ENCODE measurements around the gene EXD1.
A peak's percentile ranks its signal among the peaks of the same experiment; 100 is the strongest.
"Not testable (repeated sequence)": the region's sequence is repeated elsewhere in the genome, so short reads cannot be mapped to it uniquely, and the experiment has no call there.

EXD1 gene, protein sequence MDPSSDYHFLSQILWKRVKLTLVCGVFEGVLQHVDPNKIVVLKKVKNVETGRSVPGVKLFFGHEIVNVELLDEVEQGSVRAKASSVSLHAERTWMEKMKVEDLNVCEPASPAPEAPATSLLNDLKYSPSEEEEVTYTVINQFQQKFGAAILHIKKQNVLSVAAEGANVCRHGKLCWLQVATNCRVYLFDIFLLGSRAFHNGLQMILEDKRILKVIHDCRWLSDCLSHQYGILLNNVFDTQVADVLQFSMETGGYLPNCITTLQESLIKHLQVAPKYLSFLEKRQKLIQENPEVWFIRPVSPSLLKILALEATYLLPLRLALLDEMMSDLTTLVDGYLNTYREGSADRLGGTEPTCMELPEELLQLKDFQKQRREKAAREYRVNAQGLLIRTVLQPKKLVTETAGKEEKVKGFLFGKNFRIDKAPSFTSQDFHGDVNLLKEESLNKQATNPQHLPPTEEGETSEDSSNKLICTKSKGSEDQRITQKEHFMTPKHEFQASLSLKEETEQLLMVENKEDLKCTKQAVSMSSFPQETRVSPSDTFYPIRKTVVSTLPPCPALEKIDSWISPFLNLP

DNA sequence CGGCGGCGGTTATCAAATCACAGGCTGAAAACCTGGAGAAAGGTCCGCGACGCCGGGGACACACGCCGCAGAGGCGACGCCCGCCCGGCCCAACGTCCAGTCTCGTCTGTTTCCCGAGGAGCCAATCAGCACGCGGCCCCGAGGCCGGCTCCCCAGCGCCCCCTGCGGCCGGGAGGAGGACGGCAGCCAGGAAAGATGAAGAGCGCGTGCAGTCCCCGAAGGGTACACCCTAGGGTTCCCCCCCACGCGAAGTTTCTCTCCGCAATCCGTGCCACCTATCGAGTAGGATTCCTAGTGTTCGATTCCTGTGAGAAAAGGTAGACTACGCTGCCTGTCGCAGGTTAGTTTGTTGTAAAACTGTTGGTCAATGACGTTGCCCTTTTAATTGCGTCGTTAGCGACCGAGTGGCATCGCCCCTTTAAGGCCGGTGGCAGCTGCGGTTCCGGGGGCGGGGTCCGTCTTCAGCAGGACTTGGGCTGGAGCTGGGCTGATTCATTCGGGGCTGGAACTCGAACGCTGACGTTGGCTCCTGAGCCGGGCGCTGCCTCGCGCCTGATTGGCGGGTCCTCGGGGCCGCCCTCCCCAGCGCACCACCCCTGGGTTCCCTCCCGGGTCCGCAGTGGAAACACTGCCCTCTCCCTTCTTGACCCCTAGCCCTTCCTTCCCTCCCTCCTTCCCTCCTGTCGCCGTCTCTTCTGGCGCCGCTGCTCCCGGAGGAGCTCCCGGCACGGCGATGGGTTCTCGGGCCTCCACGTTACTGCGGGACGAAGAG, at the start of gene EXD1, which contains the start of gene CHP1:
EXD1 (minus strand) TSS at position 108 of the 772 bp plus-strand sequence. CDS start 4,182 bp downstream, outside the sequence.
CHP1 (plus strand) TSS at position 619 of the 772 bp plus-strand sequence; CDS start at position 734, 115 bp downstream.
- DNase-seq: peak; percentile 99

DNA sequence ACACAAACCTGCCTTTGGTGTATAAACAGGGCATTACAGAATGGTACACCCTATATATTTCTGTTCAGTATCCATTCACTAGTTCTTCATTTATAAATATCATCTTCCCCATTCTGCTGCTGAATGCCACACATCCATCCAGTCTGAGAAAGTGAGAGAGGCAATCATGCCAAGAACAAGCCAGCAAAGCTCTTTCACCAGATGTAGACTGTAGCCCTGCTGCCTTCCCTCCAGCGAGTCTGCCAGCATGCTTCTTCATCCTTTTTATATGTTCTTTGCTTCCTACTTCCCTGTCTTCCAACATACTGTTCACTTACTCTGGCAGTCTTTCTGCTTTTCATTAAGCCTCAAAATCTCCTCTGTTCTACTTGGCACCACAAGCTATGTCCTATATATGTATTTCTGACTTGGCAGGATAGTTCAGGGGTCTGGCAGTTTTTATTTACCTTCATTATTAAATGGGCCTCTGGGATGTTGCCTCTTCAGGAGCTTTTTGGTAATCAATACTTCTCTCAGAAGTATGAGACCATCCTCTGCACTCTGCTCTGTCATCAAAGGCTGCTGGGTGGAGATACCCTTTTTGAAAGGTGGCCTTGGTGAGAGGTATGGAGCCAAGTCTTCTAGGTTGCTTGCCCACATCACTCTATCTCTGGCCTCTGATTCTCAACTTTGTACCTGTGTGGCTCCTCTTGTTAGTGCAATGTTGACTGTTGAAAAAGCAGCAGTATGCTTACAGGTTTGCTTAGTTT, 49.2 kb upstream of the EXD1 start:
- no peak for DNase-seq

GRCh38 chr15:41278319-41278718, 47.8 kb upstream of the EXD1 start:
- no peak for DNase-seq

DNA sequence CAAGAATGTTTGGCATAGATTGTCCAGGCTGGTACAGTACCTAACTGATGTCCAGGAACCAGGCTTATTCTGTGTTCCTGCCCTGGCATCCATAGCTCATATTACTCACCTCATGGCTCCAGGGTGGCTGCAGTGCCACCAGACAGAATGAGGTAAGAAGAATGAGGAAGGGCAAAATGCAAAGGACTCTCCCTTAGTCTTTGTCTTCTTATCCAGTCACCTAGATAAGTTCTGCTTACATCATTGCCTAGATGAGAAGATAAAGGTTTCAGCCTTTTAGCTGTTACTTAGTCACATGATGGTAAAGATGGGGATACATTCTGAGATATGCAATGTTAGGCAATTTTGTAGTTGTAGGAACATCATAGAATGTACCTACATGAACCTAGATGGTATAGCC, 46.3 kb upstream of the EXD1 start:
- DNase-seq: no peak

DNA sequence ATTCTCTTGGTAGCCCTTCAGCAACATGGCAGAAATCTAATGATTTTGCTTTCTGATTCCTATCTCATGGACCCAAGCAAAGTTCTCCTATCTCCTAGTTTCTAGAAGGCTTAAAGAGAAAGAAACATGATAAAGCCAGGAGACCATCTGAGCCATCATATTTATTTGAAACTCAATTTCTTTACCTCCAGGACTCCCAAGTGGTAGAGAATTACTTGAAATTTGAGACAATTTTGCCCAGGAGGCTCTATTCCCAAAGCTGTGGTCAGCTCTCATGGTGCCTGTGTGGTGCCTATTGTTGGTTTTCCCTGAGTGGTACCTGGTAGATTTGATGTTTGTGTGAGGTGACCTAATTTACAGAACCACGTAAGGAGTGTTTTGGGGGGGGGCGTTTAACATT, 39.3 kb upstream of the EXD1 start:
- DNase-seq: no peak

GRCh38 chr15:41263891-41264351, 33.4 kb upstream of the EXD1 start:
- no peak for DNase-seq

DNA sequence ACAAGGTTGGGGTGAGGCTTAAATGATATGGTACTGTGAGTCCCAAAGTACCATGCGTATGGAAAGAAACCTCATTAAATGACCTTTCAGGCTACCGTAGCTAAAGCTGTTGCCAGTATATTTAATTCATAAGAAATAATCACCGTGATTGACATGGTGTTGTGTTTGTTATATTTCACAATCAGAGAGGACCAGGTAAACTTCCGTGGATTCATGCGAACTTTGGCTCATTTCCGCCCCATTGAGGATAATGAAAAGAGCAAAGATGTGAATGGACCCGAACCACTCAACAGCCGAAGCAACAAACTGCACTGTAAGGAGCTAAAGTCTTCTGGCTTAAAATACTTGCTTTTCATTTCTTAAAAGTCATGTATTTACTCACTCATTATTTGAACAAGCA, 32.0 kb upstream of the EXD1 start:
- DNase-seq: no peak

GRCh38 chr15:41260924-41261323, 30.4 kb upstream of the EXD1 start:
- DNase-seq: not testable (repeated sequence)

DNA sequence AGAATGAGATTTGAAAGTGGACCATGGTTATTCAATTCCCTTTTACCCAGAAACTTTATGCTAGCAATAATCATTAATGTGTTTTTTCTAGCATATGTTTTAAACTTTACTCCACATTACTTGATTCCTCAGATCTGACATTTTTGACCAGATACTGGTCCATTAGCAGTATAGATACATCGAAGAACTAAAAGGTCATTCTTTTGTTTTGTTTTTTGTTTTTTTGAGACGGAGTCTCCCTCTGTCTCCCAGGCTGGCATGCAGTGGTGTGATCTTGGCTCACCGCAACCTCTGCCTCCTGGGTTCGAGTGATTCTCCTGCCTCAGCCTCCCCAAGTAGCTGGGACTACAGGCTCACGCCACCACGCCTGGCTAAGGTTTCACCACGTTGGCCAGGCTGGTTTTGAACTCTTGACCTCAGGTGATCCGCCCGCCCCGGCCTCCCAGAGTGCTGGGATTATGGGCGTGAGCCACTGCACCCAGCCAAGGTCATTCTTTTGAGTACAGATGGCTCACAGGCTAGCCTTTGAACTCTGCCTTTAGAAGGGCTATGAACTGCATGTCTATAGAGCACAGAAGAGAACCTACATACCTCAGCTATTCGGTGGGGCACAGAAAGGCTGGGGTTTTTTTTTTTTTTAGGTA, 29.1 kb upstream of the EXD1 start:
- no peak for DNase-seq

DNA sequence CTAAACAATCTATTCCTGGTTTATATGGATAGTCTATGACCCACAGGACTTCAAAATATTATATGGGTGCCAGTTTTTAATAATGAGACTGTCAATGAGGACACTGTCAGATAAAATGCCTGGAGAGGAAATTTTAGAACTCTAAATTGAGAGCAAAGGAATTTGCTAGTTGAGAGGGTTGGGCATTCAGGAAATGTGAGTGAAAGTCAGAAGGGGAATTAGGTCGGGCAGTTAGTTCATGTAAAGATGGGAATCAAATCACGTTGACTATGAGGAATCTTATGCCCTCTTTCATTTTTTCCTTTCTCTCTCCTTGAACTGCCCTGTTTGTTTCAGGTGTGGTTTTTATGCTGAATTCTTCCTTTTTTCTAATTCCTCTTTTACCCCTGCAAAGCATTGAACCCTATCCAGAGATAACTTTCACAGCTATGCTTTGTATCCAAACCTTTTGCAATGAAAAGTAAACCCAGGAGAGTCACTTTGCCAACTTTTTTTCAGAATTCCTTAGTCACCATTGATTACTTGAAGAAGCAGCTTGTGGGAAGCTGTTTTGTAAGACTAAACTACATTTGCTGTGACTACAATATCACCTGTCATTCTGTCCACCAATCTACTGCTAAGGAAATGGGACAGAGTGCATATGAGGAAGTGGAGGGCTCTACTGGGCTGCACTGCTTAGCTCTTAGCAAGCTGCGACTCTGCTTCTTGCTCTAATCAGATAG, 28.4 kb upstream of the EXD1 start:
- no peak for DNase-seq

DNA sequence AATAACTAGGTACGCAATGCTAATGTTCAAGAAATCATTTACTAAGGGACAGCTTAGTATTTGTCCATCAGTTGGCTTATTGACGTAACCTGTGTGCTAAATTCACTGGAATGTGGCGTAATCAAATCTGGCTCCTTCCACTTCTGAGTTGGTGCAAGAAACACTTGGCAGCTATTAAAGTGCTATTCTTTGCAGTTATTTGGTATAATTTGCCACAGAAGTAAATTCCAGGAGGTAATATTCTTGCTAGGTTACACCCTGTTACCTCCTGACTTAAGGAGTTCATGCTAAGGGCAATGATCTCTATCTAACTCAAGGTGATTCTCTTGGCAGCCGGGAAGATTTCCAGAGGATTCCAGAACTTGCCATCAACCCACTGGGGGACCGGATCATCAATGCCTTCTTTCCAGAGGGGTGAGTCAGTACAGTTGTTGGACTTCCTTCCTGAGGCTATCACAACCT, 26.1 kb upstream of the EXD1 start:
- no peak for DNase-seq

GRCh38 chr15:41256103-41256502, 25.5 kb upstream of the EXD1 start:
- no peak for DNase-seq

DNA sequence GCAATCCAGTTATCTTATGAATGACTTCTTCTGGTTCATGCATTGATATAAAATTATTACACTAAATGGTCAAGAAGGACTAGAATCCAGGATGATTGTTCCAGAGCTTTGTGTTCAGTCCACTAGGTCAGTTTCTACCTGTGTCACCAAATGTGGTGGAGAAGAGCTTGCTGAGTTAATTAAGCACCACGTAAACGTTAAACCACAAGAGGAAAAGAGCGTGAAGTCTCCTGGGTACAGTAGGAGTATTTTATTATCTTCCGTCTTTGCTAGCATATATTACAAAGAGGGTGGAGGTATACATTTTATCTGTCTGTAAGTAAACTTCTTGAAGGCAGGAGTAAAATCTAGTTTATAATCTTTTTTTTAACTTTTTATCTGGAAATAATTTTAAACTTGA, 24.0 kb upstream of the EXD1 start:
- no peak for DNase-seq

DNA sequence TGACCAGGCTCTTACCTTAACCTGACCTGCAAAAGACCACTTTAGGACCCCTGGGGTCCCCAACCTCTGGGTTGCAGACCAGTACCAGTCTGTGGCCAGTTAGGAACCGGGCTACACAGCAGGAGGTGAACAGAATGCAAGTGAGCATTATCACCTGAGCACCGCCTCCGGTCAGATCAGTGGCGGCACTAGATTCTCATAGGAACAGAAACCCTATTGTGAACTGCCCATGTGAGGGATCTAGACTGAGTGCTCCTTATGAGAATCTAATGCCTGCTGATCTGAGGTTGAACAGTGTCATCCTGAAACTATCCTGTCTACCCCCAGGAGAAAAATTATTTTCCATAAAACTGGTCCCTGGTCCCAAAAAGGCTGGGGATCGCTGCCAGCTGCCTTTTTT, 20.9 kb upstream of the EXD1 start:
- no peak for DNase-seq

GRCh38 chr15:41250745-41251144, 20.2 kb upstream of the EXD1 start:
- not testable (repeated sequence) for DNase-seq

- DNase-seq: no peak
Observed at GRCh38 chr15:41241221-41241964, 10.8 kb upstream of the EXD1 start.

- DNase-seq: no peak
Observed at GRCh38 chr15:41238100-41238499, 7.5 kb upstream of the EXD1 start.

DNA sequence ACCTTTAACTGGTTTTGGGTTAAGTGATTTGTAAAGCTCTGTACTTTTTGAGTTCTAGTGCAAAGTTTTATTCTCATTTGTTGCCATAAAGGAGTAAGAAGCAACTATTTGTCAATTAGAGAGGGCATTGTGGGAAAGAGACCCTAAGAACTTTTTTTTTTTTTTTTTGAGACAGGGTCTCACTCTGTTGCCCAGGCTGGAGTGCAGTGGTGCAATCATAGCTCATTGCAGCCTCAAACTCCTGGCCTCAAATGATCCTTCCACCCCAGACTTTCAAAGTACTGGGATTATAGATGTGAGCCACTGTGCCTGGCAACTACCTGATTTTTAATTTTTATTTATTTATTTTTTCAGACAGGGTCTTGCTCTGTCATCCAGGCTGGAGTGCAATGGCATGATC, 5.4 kb upstream of the EXD1 start:
- no peak for DNase-seq

- DNase-seq: not testable (repeated sequence)
Observed at GRCh38 chr15:41235228-41235627, 4.7 kb upstream of the EXD1 start.

DNA sequence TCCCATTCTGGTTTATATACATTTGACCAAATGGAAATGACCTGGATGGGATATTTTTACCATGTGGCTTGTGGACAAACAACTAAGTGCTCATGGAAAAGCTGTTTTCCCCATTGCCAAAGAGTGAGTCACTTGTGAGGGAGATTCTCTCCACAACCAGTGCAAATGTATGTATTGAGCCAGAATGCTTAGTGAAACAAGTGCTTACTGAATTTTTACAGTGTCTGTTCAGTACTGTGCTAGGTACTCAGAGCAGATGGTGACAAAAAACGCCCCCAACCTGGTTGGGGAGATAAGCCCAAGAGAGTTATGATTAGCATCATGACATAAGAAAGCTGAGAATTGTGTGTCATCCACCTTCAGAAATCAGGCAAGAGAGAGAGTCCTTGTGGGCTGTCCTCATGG, 2.8 kb upstream of the EXD1 start:
- peak; percentile 12 for DNase-seq

Measured in activated CD4-positive, alpha-beta T cell treated with anti-CD3 and anti-CD28 coated beads for 48 hours (primary cell).